Common myeloid progenitor, CD34-positive (primary cell): ENCODE results near the gene PPFIA4.
A peak's percentile ranks its signal among the peaks of the same experiment; 100 is the strongest.

Source experiments
- CTCF ChIA-PET: fragments of 350-600 bp; sonication (Branson Sonifier 250); formaldehyde crosslinking; loops from one replicate; lab custom pipeline; 2021; ENCODE audit warnings: antibody characterized with exemption; lab: Charles Lee
- POLR2A ChIA-PET: fragments of 350-600 bp; sonication (Branson Sonifier 250); formaldehyde crosslinking; loops from one replicate; lab custom pipeline; 2021; ENCODE audit warnings: antibody characterized with exemption; lab: Charles Lee
- DNase-seq, 3 donors: peaks; one replicate each; pipeline versions ENCODE4 v3.0.0 to v3.0.0-alpha.2; 2013
- H3K27ac ChIP-seq, 2 experiments: 1 replicate in 1 of 2; 2 replicates in 1 of 2; pipeline ENCODE4 v1.7.0; 2013; ENCODE audit warnings: inconsistent platforms in 2 of 2, low read length in 2 of 2, mild to moderate bottlenecking in 2 of 2, low read depth in 1 of 2, moderate library complexity in 1 of 2; ENCODE audit not compliant: severe bottlenecking in 2 of 2, insufficient read depth in 1 of 2, poor library complexity in 1 of 2
- H3K27me3 ChIP-seq, 5 experiments: replicated peaks in 2 of 5; 1 replicate in 3 of 5; 2 replicates in 2 of 5; pipeline versions ENCODE4 v1.6.1 to v1.7.0; 2013; ENCODE audit warnings: low read length in 4 of 5, mild to moderate bottlenecking in 2 of 5, moderate library complexity in 2 of 5, inconsistent platforms in 1 of 5; ENCODE audit not compliant: insufficient read depth in 5 of 5, control insufficient read depth in 4 of 5
- H3K36me3 ChIP-seq, 4 experiments: 1 replicate in 2 of 4; 2 replicates in 2 of 4; pipeline versions ENCODE4 v1.6.1 to v1.7.0; 2013; ENCODE audit warnings: low read length in 3 of 4, control low read depth in 1 of 4, mild to moderate bottlenecking in 1 of 4; ENCODE audit not compliant: control insufficient read depth in 4 of 4, insufficient read depth in 4 of 4
- H3K4me1 ChIP-seq, 4 experiments: 1 replicate in 3 of 4; 2 replicates in 1 of 4; pipeline versions ENCODE4 v1.6.1 to v1.7.1; 2013; ENCODE audit warnings: low read length in 3 of 4, mild to moderate bottlenecking in 3 of 4, control low read depth in 1 of 4, inconsistent platforms in 1 of 4, moderate library complexity in 1 of 4; ENCODE audit not compliant: control insufficient read depth in 4 of 4, insufficient read depth in 4 of 4; ENCODE audit errors: control extremely low read depth in 1 of 4
- H3K4me3 ChIP-seq, 7 experiments: 1 replicate in 4 of 7; 2 replicates in 3 of 7; pipeline versions ENCODE4 v1.5.1 to v1.7.0; 2013; ENCODE audit warnings: mild to moderate bottlenecking in 7 of 7, low read length in 6 of 7, moderate library complexity in 6 of 7, inconsistent platforms in 2 of 7, low read depth in 2 of 7, control low read depth in 1 of 7; ENCODE audit not compliant: insufficient read depth in 4 of 7, control insufficient read depth in 1 of 7; ENCODE audit errors: extremely low read depth in 1 of 7
- H3K9me3 ChIP-seq, 5 experiments: 1 replicate in 4 of 5; 2 replicates in 1 of 5; pipeline versions ENCODE4 v1.6.1 to v1.7.1; 2013; ENCODE audit warnings: low read length in 4 of 5, mild to moderate bottlenecking in 2 of 5, inconsistent platforms in 1 of 5, low read depth in 1 of 5, moderate library complexity in 1 of 5; ENCODE audit not compliant: control insufficient read depth in 4 of 5, insufficient read depth in 2 of 5; ENCODE audit errors: control extremely low read depth in 1 of 5
- WGBS: methylation state at CpG from one replicate; pipeline ENCODE4 v1.1.5; 2013; ENCODE audit not compliant: insufficient coverage; 5-methylcytosine and 5-hydroxymethylcytosine counted together

Gene PPFIA4

DNA sequence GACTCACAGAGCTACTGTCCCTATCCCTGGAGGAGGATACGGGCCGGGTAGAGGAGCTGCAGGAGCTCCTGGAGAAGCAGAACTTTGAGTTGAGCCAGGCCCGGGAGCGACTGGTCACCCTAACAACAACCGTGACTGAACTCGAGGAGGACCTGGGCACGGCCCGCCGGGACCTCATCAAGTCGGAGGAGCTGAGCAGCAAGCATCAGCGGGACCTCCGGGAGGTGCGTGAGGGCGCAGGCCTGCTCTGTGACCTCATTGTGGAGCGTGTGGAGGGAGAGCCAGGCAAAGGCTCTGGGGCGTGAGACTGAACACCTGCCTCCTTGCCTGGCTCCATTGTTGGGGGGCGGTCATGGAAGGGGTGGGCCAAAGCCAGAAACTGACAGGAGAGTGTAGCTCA, 19.0 kb downstream of the PPFIA4 start:
- CTCF ChIA-PET: interaction anchor here (1.3 to 8.4 kb wide), 3 partner anchors 10 to 127 kb away, joined by 3 to 88 read pairs (median 4); no protein-coding TSS in a partner anchor
- H3K27me3 ChIP-seq: peaks cover 0 to 8% (median 0%) of the 10 kb centered on the region in 5 experiments
- WGBS: 96% methylated on average over 16 of the region's 17 CpGs

DNA sequence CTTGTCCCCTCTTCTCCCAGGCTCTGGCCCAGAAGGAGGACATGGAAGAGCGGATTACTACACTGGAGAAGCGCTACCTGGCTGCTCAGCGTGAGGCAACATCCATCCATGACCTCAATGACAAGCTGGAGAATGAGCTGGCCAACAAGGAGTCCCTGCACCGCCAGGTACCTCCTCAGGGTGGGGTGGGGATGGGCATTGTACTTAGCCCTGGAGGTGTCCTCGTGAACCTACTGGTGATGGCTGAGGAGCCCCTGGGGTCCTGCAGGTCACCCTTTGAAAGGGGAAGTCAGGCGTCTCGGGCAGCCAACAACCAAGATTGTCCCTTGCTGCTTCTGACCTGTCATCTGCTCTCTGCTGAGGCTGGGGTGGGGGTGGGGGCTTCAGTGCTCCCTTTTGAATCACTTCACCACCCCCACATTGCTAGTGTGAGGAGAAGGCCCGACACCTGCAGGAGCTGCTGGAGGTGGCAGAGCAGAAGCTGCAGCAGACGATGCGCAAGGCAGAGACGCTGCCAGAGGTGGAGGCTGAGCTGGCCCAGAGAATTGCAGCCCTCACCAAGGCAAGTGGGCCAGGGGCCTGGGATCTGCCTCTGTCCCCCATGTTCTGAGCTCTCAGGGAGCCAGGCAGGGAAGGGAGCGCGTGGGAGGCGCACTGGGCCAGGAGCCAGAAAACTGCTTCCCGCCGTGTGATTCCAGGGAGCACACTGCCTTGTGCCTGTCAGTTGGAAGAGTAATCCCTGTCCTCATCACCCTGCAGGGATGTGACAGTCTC, 19.7 kb downstream of the PPFIA4 start:
- Histone ChIP-seq H3K4me1 (peaks cover 0 to under 1% (median 0%) of the 10 kb centered on the region in 4 experiments), H3K27ac (no peak overlapping the region), H3K36me3 (no peaks in the 10 kb centered on the region), H3K4me3 (no peak overlapping the region), H3K27me3 (peaks cover 0 to 6% (median 0%) of the 10 kb centered on the region in 5 experiments), H3K9me3 (no peaks in the 10 kb centered on the region)
- ChIA-PET POLR2A (interaction anchor here (0.9 kb wide), 1 partner anchor 16 kb away, joined by 3 read pairs; no protein-coding TSS in a partner anchor), CTCF (interaction anchor here (1.3 to 8.4 kb wide), 6 partner anchors 9 to 223 kb away, joined by 3 to 88 read pairs (median 4); no protein-coding TSS in a partner anchor)
- DNase-seq: no peak
- WGBS: 94% methylated on average over 15 of the region's 16 CpGs

More for the DNA sequence above, 19.0 kb downstream of the PPFIA4 start:
- Histone ChIP-seq H3K4me3 (no peak overlapping the region), H3K4me1 (peaks cover 0 to 7% (median 3%) of the 10 kb centered on the region in 4 experiments), H3K9me3 (no peaks in the 10 kb centered on the region), H3K27ac (no peak overlapping the region), H3K36me3 (no peaks in the 10 kb centered on the region)
- POLR2A ChIA-PET: no interaction called here
- no peak for DNase-seq

DNA sequence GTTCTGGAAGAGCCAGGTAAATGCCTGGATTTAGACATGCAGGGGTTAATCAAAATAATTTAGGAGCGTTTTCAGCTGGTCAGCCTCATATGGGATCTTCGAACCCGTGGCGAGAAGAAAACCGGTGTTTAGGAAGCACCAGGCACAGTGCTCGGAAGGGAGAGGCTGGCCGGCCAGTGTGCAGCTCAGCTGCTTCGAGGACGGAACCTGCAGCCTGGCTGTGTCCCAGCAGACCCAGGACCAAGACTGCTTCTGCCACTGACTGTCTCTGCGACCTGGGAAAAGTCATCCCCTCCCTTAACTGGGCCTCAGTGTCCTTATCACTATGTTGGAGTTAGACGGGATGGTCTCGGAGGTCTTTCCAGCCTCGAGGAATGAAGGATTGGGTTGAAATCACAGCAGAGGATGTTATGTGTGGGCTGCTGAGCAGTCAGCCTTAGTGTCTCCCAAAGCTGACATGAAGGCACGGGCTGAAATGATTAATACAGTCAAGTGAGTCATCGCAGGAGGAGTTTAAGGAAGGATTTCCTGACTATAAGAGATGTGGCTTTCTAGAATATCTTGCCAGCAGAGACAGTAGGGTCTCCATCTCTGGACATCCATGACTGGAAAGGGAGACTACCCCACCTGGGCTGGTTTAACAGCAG, 20.8 kb downstream of the PPFIA4 start:
- ChIA-PET POLR2A (no interaction called here), CTCF (interaction anchor here (1.4 to 1.9 kb wide), 6 partner anchors 9 to 222 kb away, joined by 3 to 6 read pairs (median 4); no protein-coding TSS in a partner anchor)
- Histone ChIP-seq H3K4me3 (no peak overlapping the region), H3K4me1 (peaks cover 0 to 7% (median 2%) of the 10 kb centered on the region in 4 experiments), H3K36me3 (no peaks in the 10 kb centered on the region), H3K9me3 (no peaks in the 10 kb centered on the region), H3K27ac (no peak overlapping the region), H3K27me3 (peaks cover 0 to 11% (median 0%) of the 10 kb centered on the region in 5 experiments)
- peak in 2 of 3 donors; percentile 43 to 55 for DNase-seq
- WGBS: 80% methylated on average over 15 of the region's 15 CpGs

DNA sequence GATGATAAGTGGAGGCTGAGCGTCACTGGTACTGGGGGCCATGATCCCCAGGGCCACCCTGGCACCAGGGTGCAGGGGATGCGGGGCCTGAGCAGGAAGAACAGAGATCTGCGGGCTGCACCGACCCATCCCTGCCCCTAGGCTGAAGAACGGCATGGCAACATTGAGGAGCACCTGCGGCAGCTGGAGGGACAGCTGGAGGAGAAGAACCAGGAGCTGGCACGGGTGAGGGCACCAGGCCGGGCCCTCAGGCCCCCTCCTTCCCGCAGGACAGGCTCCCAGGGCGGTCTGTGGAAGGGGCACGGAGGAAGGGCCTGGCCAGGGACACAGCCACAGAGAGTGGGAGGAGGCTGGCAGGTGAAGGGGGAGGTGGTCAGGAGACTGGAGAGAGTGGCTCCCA, 21.8 kb downstream of the PPFIA4 start:
- Histone ChIP-seq H3K4me1 (peaks cover 0 to 7% (median 2%) of the 10 kb centered on the region in 4 experiments), H3K36me3 (no peaks in the 10 kb centered on the region), H3K9me3 (no peaks in the 10 kb centered on the region), H3K4me3 (no peak overlapping the region), H3K27ac (no peak overlapping the region), H3K27me3 (peaks cover 0 to 13% (median 0%) of the 10 kb centered on the region in 5 experiments)
- ChIA-PET POLR2A (no interaction called here), CTCF (interaction anchor here (1.4 to 2.0 kb wide), 5 partner anchors 8 to 221 kb away, joined by 3 to 9 read pairs (median 6); no protein-coding TSS in a partner anchor)
- WGBS: 94% methylated on average over 10 of the region's 11 CpGs
- DNase-seq: no peak

DNA sequence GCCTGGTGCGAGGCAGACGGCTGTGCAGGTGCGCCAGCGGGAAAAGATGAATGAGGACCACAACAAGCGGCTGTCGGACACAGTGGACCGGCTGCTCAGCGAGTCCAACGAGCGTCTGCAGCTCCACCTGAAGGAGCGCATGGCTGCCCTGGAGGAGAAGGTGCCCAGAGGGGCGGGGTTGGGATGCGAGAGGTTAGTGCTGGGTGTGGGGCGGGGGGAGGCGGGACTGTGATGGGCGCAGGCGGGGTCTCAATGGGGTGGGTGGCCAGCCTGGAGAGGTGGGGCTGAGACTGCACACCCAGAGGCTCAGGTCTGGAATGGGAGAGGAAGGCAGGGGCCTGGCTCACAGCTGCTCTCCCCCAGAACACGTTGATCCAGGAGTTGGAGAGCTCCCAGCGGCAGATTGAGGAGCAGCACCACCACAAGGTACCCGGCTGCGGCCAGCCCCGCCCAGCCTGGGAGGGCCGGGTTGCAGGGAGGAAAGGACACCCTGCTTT, 22.3 kb downstream of the PPFIA4 start:
- no peak for DNase-seq
- 95% methylated on average over 19 of the region's 23 CpGs for WGBS
- Histone ChIP-seq H3K4me1 (peaks cover 0 to 7% (median 2%) of the 10 kb centered on the region in 4 experiments), H3K9me3 (no peaks in the 10 kb centered on the region), H3K27me3 (peaks cover 0 to 10% (median 0%) of the 10 kb centered on the region in 5 experiments), H3K27ac (no peak overlapping the region), H3K4me3 (no peak overlapping the region), H3K36me3 (no peaks in the 10 kb centered on the region)
- ChIA-PET POLR2A (no interaction called here), CTCF (interaction anchor here (1.6 to 2.0 kb wide), 2 partner anchors 9 to 79 kb away, joined by 5 to 9 read pairs; partner anchors contain the start of gene ADORA1)

DNA sequence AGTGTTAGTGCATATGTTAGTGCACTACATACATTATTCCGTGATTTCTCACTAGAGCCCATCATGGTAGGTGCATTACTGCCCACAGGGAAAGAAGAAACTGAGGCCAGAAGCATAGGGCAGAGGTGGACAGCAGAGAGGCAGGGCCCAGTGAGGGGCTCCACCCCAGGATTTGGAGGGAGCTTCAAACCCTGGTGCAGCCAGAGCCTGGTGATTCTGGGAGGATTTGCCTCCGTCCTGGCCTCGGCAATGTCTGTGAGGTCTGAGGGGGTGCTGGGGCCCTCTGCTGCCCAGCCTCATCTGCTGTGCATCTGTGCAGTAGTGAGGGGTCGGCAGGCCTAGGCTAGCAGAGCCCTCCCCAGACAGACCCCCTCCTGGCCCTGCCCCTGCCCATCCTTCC, 22.8 kb downstream of the PPFIA4 start:
- ChIA-PET POLR2A (no interaction called here), CTCF (interaction anchor here (1.6 to 2.0 kb wide), 2 partner anchors 9 to 79 kb away, joined by 5 to 9 read pairs; partner anchors contain the start of gene ADORA1)
- DNase-seq: no peak
- H3K27ac ChIP-seq: no peak overlapping the region
- H3K27me3 ChIP-seq: peaks cover 0 to 9% (median 0%) of the 10 kb centered on the region in 5 experiments
- H3K4me3 ChIP-seq: no peak overlapping the region
- no peaks in the 10 kb centered on the region for H3K9me3 ChIP-seq
- peaks cover 0 to 7% (median 2%) of the 10 kb centered on the region in 4 experiments for H3K4me1 ChIP-seq
- WGBS: 100% methylated on average over 4 of the region's 4 CpGs
- H3K36me3 ChIP-seq: no peaks in the 10 kb centered on the region
